Left forelimb (tissue), 1 donor: ENCODE results near the gene OR2G2.

Source experiments
- DNase-seq: peaks from one replicate; pipeline ENCODE4 v3.0.0-alpha.2; 2018; ENCODE audit warnings: low spot score

The OR2G2 gene, protein sequence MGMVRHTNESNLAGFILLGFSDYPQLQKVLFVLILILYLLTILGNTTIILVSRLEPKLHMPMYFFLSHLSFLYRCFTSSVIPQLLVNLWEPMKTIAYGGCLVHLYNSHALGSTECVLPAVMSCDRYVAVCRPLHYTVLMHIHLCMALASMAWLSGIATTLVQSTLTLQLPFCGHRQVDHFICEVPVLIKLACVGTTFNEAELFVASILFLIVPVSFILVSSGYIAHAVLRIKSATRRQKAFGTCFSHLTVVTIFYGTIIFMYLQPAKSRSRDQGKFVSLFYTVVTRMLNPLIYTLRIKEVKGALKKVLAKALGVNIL

DNA sequence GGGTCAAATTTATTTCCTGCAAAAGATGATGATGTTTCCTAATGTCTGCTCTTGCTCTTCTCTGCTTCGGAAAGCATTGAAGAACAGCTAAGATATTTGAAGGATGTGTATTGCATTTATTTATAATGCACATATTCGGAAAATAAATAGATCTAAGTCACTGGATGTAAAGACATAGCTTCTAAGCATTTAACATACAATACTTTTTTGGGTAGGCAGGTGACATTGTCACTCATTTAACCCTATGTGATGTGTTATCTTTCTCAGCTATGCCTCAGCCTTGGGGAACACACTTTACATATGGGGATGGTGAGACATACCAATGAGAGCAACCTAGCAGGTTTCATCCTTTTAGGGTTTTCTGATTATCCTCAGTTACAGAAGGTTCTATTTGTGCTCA, at the start of gene OR2G2:
Gene OR2G2, plus strand, starts transcription at position 301 of the 400 bp plus-strand sequence. Its CDS starts 0 bp downstream, at position 301.
- DNase-seq: no peak

DNA sequence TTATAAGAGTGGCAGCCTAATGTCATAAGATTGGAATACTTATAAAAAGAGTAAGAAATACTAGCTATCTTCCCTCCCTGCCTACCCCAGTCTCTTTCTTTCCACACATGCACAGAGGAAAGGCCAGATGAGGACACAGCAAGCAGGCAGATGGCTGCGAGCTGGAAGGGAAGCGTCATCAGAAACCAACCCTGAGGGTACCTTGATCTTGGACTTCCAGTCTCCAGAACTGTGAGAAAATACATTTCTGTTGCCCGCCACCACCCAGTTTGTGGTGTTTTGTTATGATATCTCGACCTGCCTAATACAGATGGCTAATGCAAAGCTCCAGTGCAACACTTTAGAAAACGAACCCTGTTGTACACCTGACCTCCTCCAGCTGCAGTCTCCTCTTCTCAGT, 49.6 kb upstream of the OR2G2 start:
- no peak for DNase-seq

DNA sequence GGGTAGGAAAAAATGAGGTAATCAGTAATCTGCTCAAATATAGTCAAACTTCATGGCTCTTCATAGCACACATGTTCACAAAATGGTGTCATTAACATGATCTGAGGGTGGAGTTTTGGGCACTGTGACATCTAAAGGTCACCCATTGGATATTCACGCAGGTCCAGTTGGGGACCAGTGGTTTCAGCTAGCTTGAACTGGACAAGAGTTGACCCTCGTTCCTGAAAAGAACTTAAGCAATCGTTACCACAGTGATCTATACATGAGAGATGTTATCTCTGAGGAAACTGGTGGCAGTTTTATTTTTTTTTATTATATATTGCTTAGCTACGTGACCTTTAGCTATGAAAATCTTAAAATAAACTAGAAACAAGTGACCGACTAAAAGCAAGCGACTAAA, 48.9 kb upstream of the OR2G2 start:
- no peak for DNase-seq

DNA sequence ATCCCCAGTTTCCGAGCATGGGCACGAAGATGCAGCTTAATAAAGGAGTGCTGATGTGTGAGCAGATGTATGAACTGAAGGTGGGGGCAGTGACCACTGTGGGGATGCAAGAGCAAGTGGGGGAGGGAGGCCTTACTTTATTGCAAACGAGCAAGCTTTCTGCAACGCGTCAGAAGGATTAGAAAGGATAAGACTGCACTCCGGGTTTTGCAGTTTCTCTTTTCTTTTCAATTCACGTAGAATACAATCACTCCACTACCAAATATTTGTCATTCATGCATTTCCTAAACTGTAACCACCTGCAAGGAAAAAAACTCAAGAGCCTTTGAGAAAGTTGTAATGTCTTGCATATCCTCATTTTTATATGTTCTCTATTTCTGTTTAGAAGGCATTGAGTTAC, 47.6 kb upstream of the OR2G2 start:
- DNase-seq: no peak

DNA sequence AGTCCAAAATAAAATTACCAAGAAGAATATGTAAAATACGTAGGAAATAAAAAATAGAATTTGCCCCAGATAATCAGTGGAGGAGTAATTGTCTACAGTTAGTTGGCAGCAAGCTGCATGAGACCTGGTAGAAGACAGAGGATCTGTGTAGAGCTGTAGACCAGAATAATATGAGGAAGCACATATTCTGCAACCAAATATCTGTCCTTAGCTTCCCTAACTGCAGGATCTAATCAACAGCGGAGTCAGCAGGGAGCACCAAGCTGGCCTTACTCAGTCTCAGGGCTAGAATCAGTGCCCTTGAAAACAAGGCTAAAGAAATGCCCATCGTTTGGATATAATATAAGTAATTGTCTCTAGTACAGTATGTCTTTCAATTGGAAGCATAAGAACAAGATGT, 45.3 kb upstream of the OR2G2 start:
- DNase-seq: no peak

DNA sequence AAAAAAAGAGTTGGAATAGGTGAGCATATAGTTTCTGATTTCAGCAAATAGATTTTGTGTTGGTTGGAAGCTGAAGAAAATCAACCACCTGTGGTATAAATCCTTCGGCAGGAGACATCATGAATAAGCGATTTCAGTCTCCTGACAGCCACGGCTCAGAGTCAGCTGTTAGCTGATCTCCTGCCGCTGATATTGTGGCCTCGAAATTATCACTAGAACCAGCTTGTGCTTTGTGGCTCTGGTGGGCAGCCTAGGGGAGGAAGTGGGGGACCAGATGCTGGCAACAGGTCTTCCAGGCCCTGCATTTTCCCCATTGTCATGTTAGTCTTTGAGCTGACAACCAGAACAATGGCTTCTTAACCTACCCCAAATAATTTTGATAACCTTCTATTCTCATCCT, 40.1 kb upstream of the OR2G2 start:
- DNase-seq: no peak

DNA sequence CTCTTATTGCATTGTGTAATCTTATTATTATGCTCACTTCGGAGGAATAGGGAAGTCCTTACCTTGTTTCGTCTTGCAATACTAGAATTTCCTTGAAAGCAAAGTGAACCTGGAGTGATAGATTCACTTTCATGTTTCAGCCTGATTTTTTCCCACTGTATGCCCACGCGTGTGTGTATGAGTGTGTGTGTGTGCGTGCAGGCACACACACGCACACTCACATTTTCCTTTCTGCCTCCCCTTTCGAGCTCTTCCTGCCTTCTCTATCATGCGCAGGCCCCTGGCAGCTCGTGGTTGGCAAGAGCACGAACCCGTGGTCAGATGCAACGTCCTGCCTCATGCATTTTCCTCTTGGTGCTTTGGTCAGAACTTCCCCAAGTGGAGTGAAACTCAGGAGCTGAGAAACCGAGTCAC, 39.4 kb upstream of the OR2G2 start, which contains the start of gene GCSAML:
Gene GCSAML, plus strand, starts transcription at position 366 of the 414 bp plus-strand sequence. CDS start 58 bp downstream, outside the sequence.
- DNase-seq: no peak

DNA sequence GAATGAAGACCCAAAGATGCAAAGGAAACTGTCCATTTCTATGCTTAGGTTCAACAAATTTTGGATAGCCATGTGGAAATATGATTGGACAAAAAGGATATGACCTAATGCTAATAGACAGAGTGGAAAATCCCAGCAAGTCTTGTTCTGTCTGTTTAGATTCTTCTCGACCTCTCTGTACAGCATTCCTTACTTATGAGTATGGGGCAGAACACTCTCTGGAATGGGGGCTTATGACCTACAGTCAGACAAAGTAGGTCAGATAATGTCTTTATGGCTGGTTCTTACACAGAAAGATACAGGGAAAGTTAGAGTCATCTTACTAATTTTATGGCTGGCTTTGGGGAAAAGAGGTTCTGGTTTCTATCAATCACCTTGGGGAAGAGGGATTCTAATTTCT, 36.4 kb upstream of the OR2G2 start:
- DNase-seq: no peak

DNA sequence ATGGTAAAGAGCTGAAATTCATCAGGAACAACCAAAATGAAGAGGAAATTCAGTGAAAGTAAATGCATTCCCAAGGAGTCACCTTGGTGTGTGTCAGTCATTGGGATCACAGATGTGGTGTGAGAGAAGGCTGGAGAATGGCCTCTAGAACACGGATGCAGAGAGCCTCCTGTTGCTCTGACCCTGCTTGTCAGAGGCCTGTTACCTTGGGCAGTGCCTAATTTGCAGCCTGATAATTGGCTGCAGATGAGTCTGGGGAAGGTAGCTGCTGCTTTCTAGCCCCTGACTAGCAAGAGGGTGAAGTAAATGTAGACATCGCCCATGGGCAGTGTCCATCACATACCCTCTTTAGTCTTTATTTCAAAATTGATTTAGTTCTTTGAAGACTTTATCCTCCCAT, 35.9 kb upstream of the OR2G2 start:
- no peak for DNase-seq

DNA sequence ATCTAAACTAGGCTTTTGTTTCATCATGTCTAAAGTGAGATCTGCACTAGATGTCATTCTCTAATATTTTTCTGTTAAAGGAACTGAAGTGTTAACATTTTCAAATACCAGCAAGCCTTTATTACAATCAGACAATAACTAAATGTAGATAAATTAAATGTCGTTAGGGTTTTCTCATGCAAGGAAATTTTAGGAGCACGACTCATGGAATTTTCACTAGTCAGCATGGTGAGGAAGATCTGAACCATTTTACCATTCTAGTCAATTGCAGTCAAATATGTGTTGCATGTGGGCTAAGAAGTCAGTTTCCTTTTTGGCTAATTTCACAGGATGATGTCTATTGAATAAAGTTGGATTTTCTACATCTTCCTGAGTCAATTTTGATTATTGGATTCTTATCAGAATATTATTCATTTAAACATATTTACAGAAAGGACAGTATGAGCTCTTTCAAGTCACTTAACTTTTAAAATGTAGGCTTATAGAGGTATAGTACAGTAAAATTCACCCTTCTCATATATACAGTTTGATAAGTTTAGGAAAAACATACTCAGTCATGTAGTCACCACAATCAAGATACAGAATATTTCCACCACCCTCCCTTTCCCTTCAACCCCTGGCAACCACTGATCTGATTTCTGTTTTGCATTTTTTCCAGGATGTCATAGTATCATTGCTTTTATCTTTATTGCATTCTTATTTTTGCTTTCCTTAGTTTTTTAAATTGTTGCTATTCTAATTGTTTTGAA, 30.1 kb upstream of the OR2G2 start:
- DNase-seq: no peak

DNA sequence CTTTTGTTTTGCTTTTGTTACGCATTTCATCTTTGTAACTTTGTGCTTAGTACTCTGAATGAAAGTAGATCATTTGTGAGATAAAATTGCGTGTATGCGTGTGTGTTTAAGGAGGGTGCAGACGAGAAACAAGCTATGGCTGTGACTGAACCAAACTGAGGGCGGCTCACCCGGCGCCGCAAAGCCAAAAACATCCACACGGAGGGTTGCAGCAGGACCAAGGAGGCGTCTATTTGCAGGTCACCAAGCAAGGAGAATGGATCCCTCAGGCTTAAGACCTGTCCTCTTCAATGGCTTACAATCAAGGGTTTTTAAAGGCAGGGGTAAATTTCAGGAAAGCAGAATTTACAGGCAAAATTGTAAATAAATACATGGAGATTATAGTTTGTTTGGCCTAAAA, 26.4 kb upstream of the OR2G2 start:
- DNase-seq: no peak

DNA sequence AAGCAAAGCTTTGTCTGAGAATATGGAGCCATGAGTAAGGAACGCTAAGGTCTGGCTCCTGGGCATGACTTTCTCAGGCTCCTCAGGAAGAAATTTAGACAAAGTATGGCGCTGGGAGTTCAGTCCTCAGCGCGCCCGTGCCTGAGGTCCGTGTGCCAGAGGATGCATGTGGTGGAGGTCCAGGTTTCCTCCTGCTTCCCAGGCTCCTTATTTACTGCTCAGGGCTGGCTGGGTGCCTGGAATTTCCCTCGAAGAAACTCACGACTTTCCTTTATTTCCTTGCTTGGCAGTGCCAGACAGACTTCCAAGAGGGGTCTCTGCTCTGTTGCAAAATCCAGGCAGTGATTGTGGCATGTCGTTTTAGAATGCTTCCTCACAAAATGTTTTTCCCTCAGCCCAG, 26.0 kb upstream of the OR2G2 start:
- DNase-seq: no peak

DNA sequence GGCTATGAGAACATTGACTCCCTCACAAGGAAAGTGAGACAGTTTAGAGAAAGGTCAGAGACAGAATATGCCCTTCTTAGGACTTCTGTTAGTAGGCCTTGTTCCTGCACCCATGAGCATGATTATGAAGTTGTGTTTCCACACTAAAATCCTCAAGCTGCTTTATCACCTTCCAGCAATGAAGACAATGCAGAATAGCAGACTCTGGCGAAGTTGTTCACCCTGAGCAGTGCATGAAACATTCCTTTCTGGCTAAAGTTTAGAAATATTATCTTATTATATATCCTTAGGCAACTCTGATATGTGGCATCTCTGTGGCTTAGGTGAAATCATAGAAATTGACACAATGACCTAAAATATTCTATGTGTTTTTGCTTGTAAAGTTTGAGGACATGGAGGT, 13.9 kb upstream of the OR2G2 start:
- DNase-seq: no peak

DNA sequence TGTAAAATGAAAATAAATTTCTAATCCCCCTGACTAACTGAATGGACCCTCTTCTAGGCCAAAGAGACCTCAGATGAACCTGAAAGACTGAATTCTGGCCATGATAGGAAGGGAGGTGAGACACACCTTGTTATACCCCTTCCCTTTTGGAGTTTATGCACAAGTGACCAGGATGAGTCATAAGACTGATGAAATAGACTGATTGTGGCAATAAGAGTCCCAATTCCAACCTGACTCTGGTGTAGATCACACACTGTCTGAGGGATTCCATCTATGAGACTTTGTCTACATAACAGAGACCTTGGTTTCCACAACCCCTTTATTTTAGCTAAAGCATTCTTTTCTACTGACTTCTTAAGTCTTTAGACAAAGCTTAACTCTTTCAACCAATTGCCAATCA, 13.5 kb upstream of the OR2G2 start:
- DNase-seq: no peak

DNA sequence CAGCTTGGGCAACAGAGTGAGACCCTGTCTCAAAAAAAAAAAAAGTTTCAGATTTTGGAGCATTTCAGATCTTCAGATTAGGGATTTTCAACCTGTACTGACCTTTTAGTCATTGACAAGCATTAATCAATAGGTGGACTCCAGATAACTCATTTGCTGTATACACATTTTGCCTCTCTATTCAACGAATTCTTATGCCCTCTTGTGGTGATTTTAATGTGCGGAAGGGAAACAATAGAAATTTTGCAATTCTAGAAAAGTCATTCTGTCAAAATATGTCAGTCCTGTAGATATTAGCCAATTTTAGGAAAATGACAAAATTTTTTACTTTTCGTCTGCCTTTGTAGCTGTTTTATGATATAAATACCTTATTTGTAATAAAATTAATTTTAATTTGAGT, 11.6 kb upstream of the OR2G2 start:
- no peak for DNase-seq

DNA sequence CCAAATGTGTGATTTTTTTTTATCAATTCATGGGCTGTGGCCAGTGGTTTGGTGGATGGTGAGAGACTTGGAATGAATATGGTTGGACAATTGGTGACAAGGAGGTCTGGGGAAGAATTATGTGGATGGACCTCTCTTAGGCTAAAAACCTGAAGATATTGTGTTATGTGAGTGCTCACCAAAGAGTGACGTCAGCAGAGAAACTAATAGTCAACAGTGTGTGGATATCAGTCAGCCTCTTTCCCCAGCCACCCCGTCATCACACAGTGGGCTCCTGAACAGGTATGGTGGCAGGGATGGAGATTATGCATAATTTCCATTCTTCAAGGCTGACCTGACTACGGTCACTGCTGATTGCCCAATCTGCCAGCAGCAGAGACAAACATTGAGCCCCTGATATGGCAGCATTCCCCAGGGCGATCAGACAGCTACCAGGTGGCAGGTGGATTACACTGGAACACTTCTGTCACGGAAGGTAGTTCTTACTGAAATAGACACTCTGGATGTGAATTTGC, 9.2 kb upstream of the OR2G2 start:
- no peak for DNase-seq

DNA sequence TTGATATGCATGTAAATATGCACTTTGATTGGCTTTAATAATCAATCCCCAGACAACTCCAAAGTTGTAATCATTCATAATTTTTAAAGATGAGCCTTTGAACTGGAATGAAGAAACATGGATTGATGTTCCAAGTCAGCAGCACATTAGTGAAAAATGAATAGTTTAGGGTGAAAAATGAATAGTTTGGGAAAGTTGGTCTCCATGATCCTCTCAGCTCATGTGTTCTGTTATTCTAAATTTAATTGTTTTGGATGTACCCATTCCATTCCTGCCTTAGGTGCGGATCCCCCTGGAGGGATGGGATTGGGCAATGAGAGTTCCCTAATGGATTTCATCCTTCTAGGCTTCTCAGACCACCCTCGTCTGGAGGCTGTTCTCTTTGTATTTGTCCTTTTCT, 17.1 kb downstream of the OR2G2 start, which contains the start of gene OR2G3:
Gene OR2G3, plus strand, starts transcription at position 301 of the 400 bp plus-strand sequence. Its CDS starts 0 bp downstream, at position 301.
- DNase-seq: no peak

DNA sequence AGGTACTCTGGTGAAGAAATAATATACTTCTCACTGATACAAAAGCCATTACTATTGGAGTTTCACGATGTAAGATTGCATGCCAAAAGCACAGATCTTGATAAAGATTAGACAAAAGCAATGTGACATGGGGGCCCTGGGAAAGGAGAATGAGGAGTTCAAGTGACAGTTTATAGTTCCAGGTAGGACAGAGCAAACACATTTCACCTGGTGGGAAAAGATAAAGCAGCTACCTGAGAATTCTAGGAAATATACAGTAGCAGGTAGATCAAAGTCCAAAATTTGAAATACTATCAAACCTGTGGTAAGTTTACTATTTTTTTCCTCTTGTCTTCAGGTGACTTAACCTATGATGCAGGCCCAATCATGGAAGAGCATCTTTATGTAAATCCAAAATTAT, 25.2 kb downstream of the OR2G2 start:
- DNase-seq: no peak

DNA sequence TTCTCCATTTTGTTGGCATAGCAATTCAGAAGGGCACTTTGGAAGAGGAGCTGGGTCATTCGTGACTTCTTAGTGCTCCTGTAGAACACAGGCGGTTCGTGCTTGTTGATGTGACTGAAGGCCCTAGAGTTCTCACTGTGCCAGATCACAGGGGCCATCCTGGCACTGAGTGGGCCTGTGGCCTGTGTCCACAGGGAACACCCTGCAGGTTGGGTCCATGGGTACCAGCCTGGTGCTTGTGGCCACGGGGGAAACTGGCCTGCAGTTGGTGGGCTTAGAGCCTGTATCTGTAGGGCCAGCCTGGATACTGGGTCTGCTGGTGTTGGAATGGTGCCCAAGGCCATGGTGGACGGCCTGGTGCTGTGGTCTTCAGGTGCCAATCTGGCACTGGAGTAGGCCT, 26.5 kb downstream of the OR2G2 start:
- no peak for DNase-seq

DNA sequence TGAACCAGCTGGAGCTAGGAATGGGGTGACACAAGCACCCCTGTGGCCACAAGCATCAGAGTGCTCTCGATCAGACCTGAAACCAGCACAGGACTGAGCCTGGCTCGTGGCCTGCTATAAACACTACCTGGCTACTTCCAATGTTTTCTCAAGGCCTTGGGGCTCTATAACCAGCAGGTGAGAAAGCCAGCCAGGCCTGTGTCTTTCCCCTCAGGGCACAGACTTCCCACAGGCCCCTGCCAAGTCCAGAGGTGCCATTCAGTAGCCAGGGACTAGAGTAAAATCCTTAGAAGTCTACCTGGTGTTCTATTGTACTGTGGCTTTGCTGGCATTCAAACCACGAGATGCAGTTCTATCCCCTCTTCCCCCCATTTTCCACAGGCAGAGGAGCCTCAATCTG, 39.8 kb downstream of the OR2G2 start:
- no peak for DNase-seq

DNA sequence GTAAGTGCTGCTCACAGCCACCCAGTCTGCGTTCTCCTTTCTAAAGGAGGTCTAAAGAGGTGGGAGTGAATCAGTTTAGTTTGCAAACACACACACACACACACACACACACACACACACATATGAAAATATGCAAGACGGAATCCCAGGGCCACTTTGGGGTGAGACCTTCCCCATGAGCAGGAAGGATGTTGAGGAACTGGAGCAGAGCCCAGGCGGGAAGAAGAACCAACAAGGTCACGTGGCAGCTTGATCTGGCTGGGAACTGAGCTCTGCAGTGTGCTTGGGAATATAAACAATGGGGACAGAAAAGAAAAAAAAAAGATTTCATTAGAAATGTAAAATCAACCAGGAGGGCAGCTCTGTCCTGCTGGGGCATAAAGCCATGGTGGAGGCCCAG, 49.9 kb downstream of the OR2G2 start:
- no peak for DNase-seq

DNA sequence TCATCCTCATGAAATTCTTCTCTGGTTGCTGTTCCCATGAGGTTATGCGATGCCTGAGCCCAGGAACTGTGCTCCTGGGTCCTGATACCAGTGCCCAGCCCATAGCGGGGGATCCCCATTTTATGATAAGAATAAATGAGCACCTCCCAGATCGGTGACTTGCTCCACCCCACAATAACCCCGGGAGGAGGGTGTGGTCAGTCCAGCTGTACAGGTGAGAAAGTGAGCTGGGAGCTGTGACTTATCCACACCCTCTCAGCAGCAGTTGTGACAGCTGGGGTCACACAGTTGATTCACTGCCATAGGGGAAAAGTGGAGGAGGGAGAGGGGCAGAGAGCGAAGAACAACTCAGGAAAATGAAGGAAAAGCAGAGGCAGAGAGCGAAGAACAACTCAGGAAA, 50.6 kb downstream of the OR2G2 start:
- no peak for DNase-seq
